GM19452 (cell line): ENCODE measurements around the gene EDN3.

Experiments
- ATAC-seq: cut with Tn5 transposase; IDR thresholded peaks from one replicate; pipeline ENCODE4 v1.9.1; 2021; ENCODE audit not compliant: unreplicated experiment

EDN3 gene

DNA sequence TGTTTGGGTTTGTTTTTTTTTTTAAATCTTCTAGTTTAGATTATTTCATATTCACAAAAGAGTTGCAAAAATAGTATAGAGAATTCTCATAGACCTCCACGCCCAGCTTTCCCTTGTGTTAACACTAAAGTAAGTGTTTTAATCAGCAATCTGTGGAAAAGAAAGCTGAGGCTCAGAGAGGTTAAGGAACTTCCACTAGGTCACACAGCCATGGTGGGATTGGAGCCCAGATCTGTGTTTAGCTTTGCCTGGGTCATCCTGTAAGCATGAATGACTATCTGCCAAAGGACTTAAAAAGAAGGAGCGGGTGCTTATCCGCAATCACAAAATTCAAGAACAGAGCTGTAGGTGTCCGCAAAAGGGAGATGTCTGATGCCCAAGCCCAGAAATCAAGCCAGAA, 60.5 kb downstream of the EDN3 start:
- no peak for ATAC-seq

- no peak for ATAC-seq
These were observed 61.0 kb downstream of the EDN3 start for GRCh38 chr20:59361411-59361810.

DNA sequence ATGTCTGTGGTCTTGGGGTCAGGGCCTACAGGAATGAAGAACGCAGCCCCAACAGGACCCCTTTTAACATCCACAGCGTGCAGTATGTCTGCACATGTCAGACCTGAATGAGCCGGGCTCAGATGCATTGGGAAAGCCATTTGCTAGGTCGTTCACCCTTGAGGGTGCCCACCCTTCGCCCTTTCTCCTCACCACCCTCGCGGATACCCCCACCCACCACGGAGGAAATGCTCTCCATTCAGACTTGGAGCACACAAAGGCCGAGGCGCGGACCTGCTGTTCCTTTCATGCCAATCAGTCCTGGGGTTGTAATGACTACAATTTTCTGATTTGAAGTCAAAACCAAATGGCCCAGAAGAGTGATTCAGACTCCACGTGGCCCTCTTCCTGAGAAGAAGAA, 62.7 kb downstream of the EDN3 start:
- no peak for ATAC-seq

GRCh38 chr20:59364611-59365010, 64.2 kb downstream of the EDN3 start:
- no peak for ATAC-seq

GRCh38 chr20:59365611-59366285, 65.3 kb downstream of the EDN3 start:
- ATAC-seq = no peak

- no peak for ATAC-seq
These were observed 71.0 kb downstream of the EDN3 start for GRCh38 chr20:59371431-59371830.

- no peak for ATAC-seq
These were observed 73.8 kb downstream of the EDN3 start for GRCh38 chr20:59374261-59374660.

DNA sequence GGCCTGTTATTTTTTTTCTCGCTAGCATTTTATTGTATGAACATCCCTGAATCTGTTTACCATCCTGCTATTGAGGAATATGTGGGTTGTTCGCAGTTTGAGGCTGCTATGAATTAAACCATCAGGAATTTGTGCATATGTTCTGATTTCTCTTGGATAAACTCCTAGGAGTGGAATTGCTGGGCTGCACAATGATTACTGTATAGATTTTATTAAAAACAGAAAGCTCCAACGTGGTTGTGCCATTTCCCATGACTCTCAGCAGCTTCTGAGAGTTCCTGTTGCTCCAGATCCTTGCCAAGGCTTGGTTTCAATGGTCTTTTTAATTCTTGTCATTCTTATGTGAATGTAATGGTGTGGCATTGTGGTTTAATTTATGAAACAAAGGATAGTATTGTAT, 75.1 kb downstream of the EDN3 start:
- ATAC-seq = no peak
